ENCODE data around the gene SNX6. TPM values are rescaled to one million over a fixed set of nuclear protein-coding genes. Genes with fewer than 3 reads are reported as not detected.
"Not testable (repeated sequence)": the region's sequence is repeated elsewhere in the genome, so short reads cannot be mapped to it uniquely, and the experiment has no call there.

The SNX6 gene
- total and polyA plus RNA-seq, 9 donors: 44.3 to 80.3 (median 64.5) TPM

GRCh38 chr14:34554540-34555250 lies 75.3 kb downstream of the SNX6 start:
- DNase-seq: peak in 2 of 5 donors; percentile 6 to 15
- H3K4me3 ChIP-seq: no peak overlapping the region
- no peaks in the 10 kb centered on the region for H3K9me3 ChIP-seq
- H3K27me3 ChIP-seq: no peaks in the 10 kb centered on the region
- H3K27ac ChIP-seq: peak overlapping the region; percentile 14 to 44
- H3K4me1 ChIP-seq (ENCODE audit: insufficient read depth): no peaks in the 10 kb centered on the region
- TF ChIP-seq EP300 (IDR thresholded peaks at IDR 0.05) (no peak), POLR2A (IDR thresholded peaks at IDR 0.05) (no peak), CTCF (IDR thresholded peaks at IDR 0.05) (no peak)
- WGBS, 3 donors: 59 to 74% (median 64%) methylated on average over 9 of the region's 9 CpGs
- H3K36me3 ChIP-seq: no peaks in the 10 kb centered on the region
- intact Hi-C loops (cut with DNase I): no loop called here

- DNase-seq: peak in 2 of 5 donors; percentile 3 to 34
- H3K4me1 ChIP-seq (ENCODE audit: insufficient read depth); H3K4me3 ChIP-seq; intact Hi-C loops (cut with DNase I); H3K9me3 ChIP-seq; H3K27me3 ChIP-seq; H3K36me3 ChIP-seq; H3K27ac ChIP-seq: not testable (repeated sequence)
- WGBS, 3 donors: 92 to 93% (median 92%) methylated on average over 19 of the region's 19 CpGs
Measured at GRCh38 chr14:34549276-34549966, 80.5 kb downstream of the SNX6 start.

- H3K9me3 ChIP-seq: no peaks in the 10 kb centered on the region
- H3K4me1 ChIP-seq (ENCODE audit: insufficient read depth): no peaks in the 10 kb centered on the region
- intact Hi-C loops (cut with DNase I): no loop called here
- H3K36me3 ChIP-seq: no peaks in the 10 kb centered on the region
- TF ChIP-seq POLR2A (IDR thresholded peaks at IDR 0.05) (no peak), CTCF (IDR thresholded peaks at IDR 0.05) (no peak), EP300 (IDR thresholded peaks at IDR 0.05) (no peak)
- WGBS, 3 donors: 80 to 95% (median 88%) methylated on average over 14 of the region's 14 CpGs
- no peak overlapping the region for H3K27ac ChIP-seq
- no peaks in the 10 kb centered on the region for H3K27me3 ChIP-seq
- peak in 1 of 5 donors; percentile 26 for DNase-seq
- no peak overlapping the region for H3K4me3 ChIP-seq
Measured at GRCh38 chr14:34548472-34548981, 81.4 kb downstream of the SNX6 start.

GRCh38 chr14:34547136-34547520 lies 82.8 kb downstream of the SNX6 start:
- H3K4me3 ChIP-seq; H3K9me3 ChIP-seq; H3K4me1 ChIP-seq (ENCODE audit: insufficient read depth); H3K36me3 ChIP-seq; H3K27ac ChIP-seq; H3K27me3 ChIP-seq; DNase-seq; intact Hi-C loops (cut with DNase I): not testable (repeated sequence)
- WGBS, 3 donors: no CpG with 5 or more reads among the region's 16 CpGs

GRCh38 chr14:34546272-34547135 lies 83.4 kb downstream of the SNX6 start:
- intact Hi-C loops (cut with DNase I); H3K27ac ChIP-seq; H3K36me3 ChIP-seq; DNase-seq; H3K4me1 ChIP-seq (ENCODE audit: insufficient read depth); H3K27me3 ChIP-seq; H3K9me3 ChIP-seq; H3K4me3 ChIP-seq: not testable (repeated sequence)
- no CpG with 5 or more reads among the region's 68 CpGs for WGBS, 3 donors

- WGBS, 3 donors: 88 to 89% (median 89%) methylated on average over 13 to 18 of the region's 19 CpGs
- peak overlapping the region; percentile 84 to 93 for H3K27ac ChIP-seq
- intact Hi-C loops (cut with DNase I): loop anchor here in 1 of 4 donors (5.0 kb wide), 1 partner anchor 872 kb away; no protein-coding TSS in a partner anchor
- peak overlapping the region; percentile 74 for H3K4me3 ChIP-seq
- not testable (repeated sequence) for H3K9me3 ChIP-seq; H3K4me1 ChIP-seq (ENCODE audit: insufficient read depth); H3K36me3 ChIP-seq; H3K27me3 ChIP-seq; DNase-seq
Measured at GRCh38 chr14:34540181-34541059, 89.5 kb downstream of the SNX6 start.

Data from ovary (tissue), 9 donors.